ENCODE data around the gene CFAP77. TPM values are rescaled to one million over a fixed set of nuclear protein-coding genes. Genes with fewer than 3 reads are reported as not detected.

Gene CFAP77
- total and polyA plus RNA-seq, 2 experiments from 2014 or later = not detected

DNA sequence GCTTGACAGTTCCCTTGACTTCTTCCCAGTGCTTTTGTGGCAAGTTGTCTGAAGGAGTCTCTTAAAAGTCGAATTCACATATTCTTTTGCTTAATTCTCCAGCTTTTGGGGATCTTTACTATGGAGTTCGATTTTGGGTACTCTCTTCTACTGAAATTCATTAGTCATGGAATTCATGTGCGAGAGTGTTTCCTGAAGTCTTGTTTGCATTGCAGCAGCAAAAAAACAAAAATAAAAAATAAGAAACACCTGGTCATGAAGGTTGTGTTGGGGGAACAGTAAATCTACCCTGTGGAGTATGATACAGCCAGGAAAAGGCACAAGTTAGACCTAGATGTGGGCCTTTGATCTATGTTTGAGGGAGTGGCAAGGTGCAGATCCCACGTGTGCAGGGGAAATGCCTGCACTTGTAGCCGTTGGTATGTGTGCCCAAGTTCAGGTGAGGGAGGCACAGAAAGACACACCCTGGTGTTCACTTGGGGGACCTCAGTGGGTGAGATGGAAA, 55.2 kb downstream of the CFAP77 start:
- in situ Hi-C loops (cut with MboI) = no loop called here
- Histone ChIP-seq H3K4me1 (ENCODE audit: insufficient read depth) (no peaks in the 10 kb centered on the region), H3K4me2 (ENCODE audit: unreplicated experiment) (no peak overlapping the region), H4K20me1 (ENCODE audit: insufficient read depth) (no peaks in the 10 kb centered on the region), H3K27me3 (replicated peaks; ENCODE audit: insufficient read depth) (peaks cover 10% of the 10 kb centered on the region), H3K4me3 (no peak overlapping the region), H3K9ac (no peak overlapping the region), H3K9me2 (ENCODE audit: insufficient read depth) (no peaks in the 10 kb centered on the region), H3F3A (ENCODE audit: insufficient read depth) (no peaks in the 10 kb centered on the region), H3K36me3 (ENCODE audit: low read depth) (no peaks in the 10 kb centered on the region), H3K9me3 (ENCODE audit: low read depth) (no peaks in the 10 kb centered on the region), H3K79me2 (ENCODE audit: insufficient read depth) (no peaks in the 10 kb centered on the region), H2AFZ (no peak overlapping the region), H3K27ac (no peak overlapping the region)
- no peak for DNase-seq
- 38% methylated on average over 5 of the region's 5 CpGs for WGBS, 2 experiments (ENCODE audit: low coverage in 1 of 2, low lambda C conversion rate in 2 of 2, missing lambda C conversion rate in 2 of 2)
- TF ChIP-seq EZH2 (IDR thresholded peaks at IDR 0.05; ENCODE audit: insufficient read depth, poor library complexity, severe bottlenecking) (no peak), EZH2phosphoT487 (IDR thresholded peaks at IDR 0.05; ENCODE audit: insufficient read depth, low read depth) (no peak)

DNA sequence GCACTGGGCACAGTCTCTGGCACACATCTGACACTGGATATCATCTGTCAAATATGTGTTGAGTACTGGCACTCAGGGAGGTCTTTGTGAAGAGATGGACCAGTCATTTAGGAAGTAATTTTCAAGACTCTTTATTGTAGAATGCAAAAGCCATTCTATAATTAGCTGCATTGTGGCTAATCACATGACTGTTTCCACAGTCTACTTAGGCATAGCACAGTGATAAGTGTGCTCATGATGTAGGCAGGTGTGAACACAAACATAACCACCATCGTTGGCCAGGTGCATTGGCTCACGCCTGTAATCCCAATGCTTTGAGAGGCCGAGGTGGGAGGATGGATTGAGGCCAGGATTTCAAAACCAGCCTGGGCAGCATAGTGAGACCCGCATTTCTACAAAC, 62.2 kb downstream of the CFAP77 start:
- H3K4me2 ChIP-seq (ENCODE audit: unreplicated experiment) = no peak overlapping the region

DNA sequence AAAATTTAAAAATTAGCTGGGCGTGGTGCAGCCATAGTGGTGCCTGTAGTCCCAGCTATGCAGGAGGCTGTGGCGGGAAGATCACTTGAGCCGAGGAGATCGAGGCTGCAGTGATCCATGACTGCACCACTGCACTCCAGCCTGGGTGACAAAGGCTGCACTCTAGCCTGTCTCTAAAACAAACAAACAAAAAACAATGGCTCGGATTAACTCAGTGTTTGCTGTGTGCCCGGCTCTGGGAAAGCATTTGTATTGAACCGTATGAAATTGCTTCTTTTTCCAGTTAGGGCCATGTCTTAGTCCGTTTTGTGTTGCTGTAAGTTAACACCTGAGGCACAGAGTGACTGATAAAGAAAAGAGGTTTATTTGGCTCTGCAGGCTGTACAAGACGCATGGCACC, 62.6 kb downstream of the CFAP77 start:
- Histone ChIP-seq H3K27me3 (replicated peaks; ENCODE audit: insufficient read depth) (peaks cover 30% of the 10 kb centered on the region), H3K4me1 (ENCODE audit: insufficient read depth) (no peaks in the 10 kb centered on the region)
- in situ Hi-C loops (cut with MboI) = no loop called here

More for the DNA sequence above, 62.2 kb downstream of the CFAP77 start:
- 72 to 78% methylated on average over 4 of the region's 4 CpGs for WGBS, 2 experiments (ENCODE audit: low coverage in 1 of 2, low lambda C conversion rate in 2 of 2, missing lambda C conversion rate in 2 of 2)
- Histone ChIP-seq H3F3A (ENCODE audit: insufficient read depth) (no peaks in the 10 kb centered on the region), H3K79me2 (ENCODE audit: insufficient read depth) (no peaks in the 10 kb centered on the region), H3K9me2 (ENCODE audit: insufficient read depth) (no peaks in the 10 kb centered on the region), H3K4me1 (ENCODE audit: insufficient read depth) (no peaks in the 10 kb centered on the region), H3K4me3 (no peak overlapping the region), H3K9me3 (ENCODE audit: low read depth) (no peaks in the 10 kb centered on the region), H3K9ac (no peak overlapping the region), H4K20me1 (ENCODE audit: insufficient read depth) (no peaks in the 10 kb centered on the region), H2AFZ (no peak overlapping the region), H3K27me3 (replicated peaks; ENCODE audit: insufficient read depth) (peaks cover 30% of the 10 kb centered on the region), H3K27ac (no peak overlapping the region), H3K36me3 (ENCODE audit: low read depth) (no peaks in the 10 kb centered on the region)
- DNase-seq = no peak
- in situ Hi-C loops (cut with MboI) = no loop called here
- TF ChIP-seq EZH2 (IDR thresholded peaks at IDR 0.05; ENCODE audit: insufficient read depth, poor library complexity, severe bottlenecking) (no peak), EZH2phosphoT487 (IDR thresholded peaks at IDR 0.05; ENCODE audit: insufficient read depth, low read depth) (no peak)

DNA sequence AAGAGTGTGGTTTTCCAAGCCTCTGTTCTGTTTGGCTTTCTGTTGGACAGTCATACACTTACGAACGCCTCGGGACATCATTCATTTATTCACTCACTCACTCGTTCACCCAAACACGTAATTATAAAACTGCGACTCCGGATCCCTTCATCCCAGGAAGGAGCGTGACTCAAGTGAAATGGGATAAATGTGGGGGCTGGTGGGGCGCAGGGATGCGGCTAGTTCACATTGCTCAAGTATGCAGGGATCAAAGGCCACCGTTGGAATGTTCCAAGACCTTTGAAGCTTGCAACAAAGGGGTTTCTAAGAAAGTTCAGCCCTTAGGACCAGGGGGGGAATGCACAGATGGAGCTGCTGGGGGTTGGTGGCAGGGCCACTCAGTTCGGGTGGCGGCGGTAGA, 64.2 kb downstream of the CFAP77 start:
- Histone ChIP-seq H3K36me3 (ENCODE audit: low read depth) (no peaks in the 10 kb centered on the region), H3K9me2 (ENCODE audit: insufficient read depth) (no peaks in the 10 kb centered on the region), H3K4me1 (ENCODE audit: insufficient read depth) (no peaks in the 10 kb centered on the region), H3K4me2 (ENCODE audit: unreplicated experiment) (no peak overlapping the region), H3K27ac (no peak overlapping the region), H3K9ac (no peak overlapping the region), H3F3A (ENCODE audit: insufficient read depth) (no peaks in the 10 kb centered on the region), H3K27me3 (replicated peaks; ENCODE audit: insufficient read depth) (peaks cover 27% of the 10 kb centered on the region), H2AFZ (no peak overlapping the region), H3K79me2 (ENCODE audit: insufficient read depth) (no peaks in the 10 kb centered on the region), H3K4me3 (no peak overlapping the region), H3K9me3 (ENCODE audit: low read depth) (no peaks in the 10 kb centered on the region), H4K20me1 (ENCODE audit: insufficient read depth) (no peaks in the 10 kb centered on the region)
- no peak for DNase-seq
- TF ChIP-seq EZH2 (IDR thresholded peaks at IDR 0.05; ENCODE audit: insufficient read depth, poor library complexity, severe bottlenecking) (no peak), EZH2phosphoT487 (IDR thresholded peaks at IDR 0.05; ENCODE audit: insufficient read depth, low read depth) (no peak)
- WGBS, 2 experiments (ENCODE audit: low coverage in 1 of 2, low lambda C conversion rate in 2 of 2, missing lambda C conversion rate in 2 of 2) = 18 to 23% methylated on average over 14 of the region's 14 CpGs
- in situ Hi-C loops (cut with MboI) = no loop called here

More for the DNA sequence above, 62.6 kb downstream of the CFAP77 start:
- Histone ChIP-seq H3F3A (ENCODE audit: insufficient read depth) (no peaks in the 10 kb centered on the region), H4K20me1 (ENCODE audit: insufficient read depth) (no peaks in the 10 kb centered on the region), H3K9me3 (ENCODE audit: low read depth) (no peaks in the 10 kb centered on the region), H2AFZ (no peak overlapping the region), H3K4me2 (ENCODE audit: unreplicated experiment) (no peak overlapping the region), H3K9ac (no peak overlapping the region), H3K36me3 (ENCODE audit: low read depth) (no peaks in the 10 kb centered on the region), H3K79me2 (ENCODE audit: insufficient read depth) (no peaks in the 10 kb centered on the region), H3K4me3 (no peak overlapping the region), H3K27ac (no peak overlapping the region), H3K9me2 (ENCODE audit: insufficient read depth) (no peaks in the 10 kb centered on the region)
- 47 to 48% methylated on average over 9 of the region's 9 CpGs for WGBS, 2 experiments (ENCODE audit: low coverage in 1 of 2, low lambda C conversion rate in 2 of 2, missing lambda C conversion rate in 2 of 2)
- no peak for DNase-seq
- TF ChIP-seq EZH2phosphoT487 (IDR thresholded peaks at IDR 0.05; ENCODE audit: insufficient read depth, low read depth) (no peak), EZH2 (IDR thresholded peaks at IDR 0.05; ENCODE audit: insufficient read depth, poor library complexity, severe bottlenecking) (no peak)
